ENCODE measurements around the gene TMEM233.
A peak's percentile ranks its signal among the peaks of the same experiment; 100 is the strongest.
"Not testable (repeated sequence)": the region's sequence is repeated elsewhere in the genome, so short reads cannot be mapped to it uniquely, and the experiment has no call there.

Gene TMEM233

GRCh38 chr12:119631930-119632678, 38.5 kb downstream of the TMEM233 start:
- no peak for TF ChIP-seq CTCF (IDR thresholded peaks at IDR 0.05; ENCODE audit: insufficient read depth, missing control alignments)
- FAIRE-seq (no peak), DNase-seq (ENCODE audit: insufficient read length, low spot score) (no peak)

- TF ChIP-seq CTCF (IDR thresholded peaks at IDR 0.05; ENCODE audit: insufficient read depth, missing control alignments): no peak
- FAIRE-seq (no peak), DNase-seq (ENCODE audit: insufficient read length, low spot score) (no peak)
These were observed 41.2 kb downstream of the TMEM233 start for GRCh38 chr12:119634743-119635142.

- no peak for FAIRE-seq
- DNase-seq (ENCODE audit: insufficient read length, low spot score): no peak
These were observed 49.4 kb downstream of the TMEM233 start for GRCh38 chr12:119642986-119643385.

GRCh38 chr12:119644930-119645329, 51.4 kb downstream of the TMEM233 start:
- no peak for TF ChIP-seq CTCF (IDR thresholded peaks at IDR 0.05; ENCODE audit: insufficient read depth, missing control alignments)
- FAIRE-seq (no peak), DNase-seq (ENCODE audit: insufficient read length, low spot score) (no peak)

More at GRCh38 chr12:119642986-119643385, 49.4 kb downstream of the TMEM233 start:
- TF ChIP-seq CTCF (IDR thresholded peaks at IDR 0.05; ENCODE audit: insufficient read depth, missing control alignments): peak; percentile 2

GRCh38 chr12:119645535-119646059, 52.0 kb downstream of the TMEM233 start:
- FAIRE-seq (no peak), DNase-seq (ENCODE audit: insufficient read length, low spot score) (no peak)
- TF ChIP-seq CTCF (IDR thresholded peaks at IDR 0.05; ENCODE audit: insufficient read depth, missing control alignments): no peak

- FAIRE-seq (peak; percentile 61), DNase-seq (ENCODE audit: insufficient read length, low spot score) (peak; percentile 40)
- peak; percentile 78 for TF ChIP-seq CTCF (IDR thresholded peaks at IDR 0.05; ENCODE audit: insufficient read depth, missing control alignments)
These were observed 55.7 kb downstream of the TMEM233 start for GRCh38 chr12:119649202-119649808.

GRCh38 chr12:119652665-119653064, 59.1 kb downstream of the TMEM233 start:
- no peak for TF ChIP-seq CTCF (IDR thresholded peaks at IDR 0.05; ENCODE audit: insufficient read depth, missing control alignments)
- no peak for FAIRE-seq
- no peak for DNase-seq (ENCODE audit: insufficient read length, low spot score)

- DNase-seq (ENCODE audit: insufficient read length, low spot score); FAIRE-seq: not testable (repeated sequence)
These were observed 63.4 kb downstream of the TMEM233 start for GRCh38 chr12:119657001-119657400.

Measured in D721Med (cell line).